GM23338 (cell line): ENCODE measurements around the gene PRUNE2. TPM values are rescaled to one million over a fixed set of nuclear protein-coding genes. Genes with fewer than 3 reads are reported as not detected.

ENCODE experiments used
- CREB1 ChIP-seq: fragments of 250-450 bp; sonication (Bioruptor Pico); IDR thresholded peaks from 2 replicates; pipeline ENCODE4 v1.5.0; 2020; ENCODE audit warnings: low read depth, mild to moderate bottlenecking, moderate library complexity
- EZH2 ChIP-seq: fragments of 200-600 bp; sonication (generic); IDR thresholded peaks from one replicate; pipeline ENCODE4 v1.8.0; 2017; ENCODE audit warnings: antibody characterized with exemption, mild to moderate bottlenecking, low read depth; ENCODE audit not compliant: unreplicated experiment
- EZH2phosphoT487 ChIP-seq: fragments of 200-600 bp; sonication (generic); IDR thresholded peaks from one replicate; pipeline ENCODE4 v1.8.1; 2018; ENCODE audit warnings: antibody characterized with exemption; ENCODE audit not compliant: unreplicated experiment
- JUNB ChIP-seq: IDR thresholded peaks from one replicate; pipeline ENCODE4 v1.6.1; 2016; ENCODE audit warnings: antibody characterized with exemption; ENCODE audit not compliant: unreplicated experiment
- NANOG ChIP-seq: IDR thresholded peaks from 2 replicates; pipeline ENCODE4 v1.6.1; 2016; ENCODE audit warnings: antibody characterized with exemption, borderline replicate concordance
- REST ChIP-seq: IDR thresholded peaks from one replicate; pipeline ENCODE4 v1.6.1; 2018; ENCODE audit warnings: antibody characterized with exemption; ENCODE audit not compliant: unreplicated experiment
- ZNF114 ChIP-seq: fragments of 250-450 bp; sonication (Bioruptor Pico); IDR thresholded peaks from 2 replicates; pipeline ENCODE4 v1.5.0; 2020; ENCODE audit warnings: mild to moderate bottlenecking, moderate library complexity
- ZNF331 ChIP-seq: fragments of 250-450 bp; sonication (Bioruptor Pico); IDR thresholded peaks from 2 replicates; pipeline ENCODE4 v1.5.0; 2020; ENCODE audit warnings: low read depth, mild to moderate bottlenecking, moderate library complexity
- ZNF462 ChIP-seq: fragments of 250-450 bp; sonication (Bioruptor Pico); IDR thresholded peaks from 2 replicates; pipeline ENCODE4 v1.5.0; 2020; ENCODE audit warnings: mild to moderate bottlenecking, moderate library complexity
- polyA plus RNA-seq: library from polyadenylated mRNA; unstranded; fragments of >200 nt; fragmentation: Nextera tagmentation; extraction: Ambion mirVana; gene quantifications from 2 replicates; pipeline ENCODE4 v1.2.1, GENCODE V29; 2016
- total RNA-seq: library from RNA; depleted of rRNA; stranded (reverse); fragments of >200 nt; shearing (Covaris generic); gene quantifications from 2 replicates; pipeline ENCODE4 v1.2.3, GENCODE V29; 2014

Gene PRUNE2
- total and polyA plus RNA-seq, 2 experiments from 2014 or later: 10.6 to 26.5 TPM

DNA sequence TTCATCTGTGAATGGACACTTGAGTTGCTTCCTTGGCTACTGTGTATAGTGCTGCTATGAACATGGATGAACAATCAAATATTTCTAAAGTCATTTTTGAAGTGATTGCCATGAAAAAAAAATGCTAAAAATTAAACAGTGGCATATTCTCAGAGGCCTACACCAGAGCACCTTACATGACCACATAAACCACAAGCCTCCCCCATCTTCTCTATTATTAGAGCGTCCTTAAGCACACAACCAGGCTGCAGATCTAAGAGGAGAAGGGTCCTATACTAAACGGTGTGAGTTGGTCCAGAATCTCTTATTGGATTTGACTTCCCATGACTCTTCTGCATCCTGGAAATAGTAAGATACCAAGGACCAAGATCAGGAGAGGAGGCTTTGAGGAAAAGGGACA, 107.4 kb downstream of the PRUNE2 start (continued):
- no peak for TF ChIP-seq ZNF462 (CRISPR knock-in tag)
- no peak for TF ChIP-seq EZH2phosphoT487
- no peak for TF ChIP-seq NANOG
- TF ChIP-seq ZNF331 (CRISPR knock-in tag): no peak
- no peak for TF ChIP-seq EZH2
- TF ChIP-seq ZNF114 (CRISPR knock-in tag): no peak
- TF ChIP-seq CREB1 (CRISPR knock-in tag): no peak
- no peak for TF ChIP-seq REST
- no peak for TF ChIP-seq JUNB
